ENCODE data around the gene SPATS1.

GRCh38 chr6:44387346-44388134 lies 45.1 kb downstream of the SPATS1 start, which contains the start of gene CDC5L:
- no peak for TF ChIP-seq CTCF (IDR thresholded peaks at IDR 0.05; ENCODE audit: insufficient read depth, low read length)
- peak; percentile 44 for TF ChIP-seq REST (IDR thresholded peaks at IDR 0.05; ENCODE audit: insufficient replicate concordance, low read depth)
